Measurements from ENCODE around the gene EXT2.

EXT2 gene
- total RNA-seq: 42.4 to 47.7 reads per million in 2 donors

GRCh38 chr11:44095506-44096359 is at the start of gene EXT2:
Gene EXT2, plus strand, starts transcription at chr11:44095678. Its CDS starts 12,035 bp downstream, at chr11:44107713.
- peak; percentile 75 to 82 (median 77) for DNase-seq

- DNase-seq: no peak
Observed at GRCh38 chr11:44046182-44046581, 49.3 kb upstream of the EXT2 start.

GRCh38 chr11:44047298-44047697 is 48.2 kb upstream of the EXT2 start:
- DNase-seq: no peak

GRCh38 chr11:44047931-44048431 is 47.5 kb upstream of the EXT2 start, which contains the start of gene ACCSL:
Gene ACCSL, plus strand, starts transcription at chr11:44047981. Its CDS starts 56 bp downstream, at chr11:44048037.
- DNase-seq: no peak

- DNase-seq: no peak
Observed at GRCh38 chr11:44049832-44050231, 45.6 kb upstream of the EXT2 start.

GRCh38 chr11:44051171-44051570 is 44.3 kb upstream of the EXT2 start:
- DNase-seq: no peak

- DNase-seq: no peak
Observed at GRCh38 chr11:44057340-44057739, 38.1 kb upstream of the EXT2 start.

- no peak for DNase-seq
Observed at GRCh38 chr11:44058275-44058674, 37.2 kb upstream of the EXT2 start.

GRCh38 chr11:44065161-44065661 is 30.3 kb upstream of the EXT2 start:
- DNase-seq: no peak

- peak; percentile 69 to 96 (median 84) for DNase-seq
Observed at GRCh38 chr11:44065841-44066731, 29.4 kb upstream of the EXT2 start, which contains the start of gene ACCS. Gene ACCS, plus strand, starts transcription at chr11:44066270. Its CDS starts 1,358 bp downstream, at chr11:44067628.

GRCh38 chr11:44066732-44067141 is 28.7 kb upstream of the EXT2 start:
- DNase-seq: peak in 1 of 5 experiments; percentile 5

GRCh38 chr11:44067266-44067665 is 28.2 kb upstream of the EXT2 start:
- DNase-seq: peak in 1 of 5 experiments; percentile 26

- DNase-seq: no peak
Observed at GRCh38 chr11:44068180-44068579, 27.3 kb upstream of the EXT2 start.

- DNase-seq: no peak
Observed at GRCh38 chr11:44071157-44071556, 24.3 kb upstream of the EXT2 start.

GRCh38 chr11:44072757-44073658 is 22.5 kb upstream of the EXT2 start:
- no peak for DNase-seq

GRCh38 chr11:44078794-44079193 is 16.7 kb upstream of the EXT2 start:
- no peak for DNase-seq

- DNase-seq: no peak
Observed at GRCh38 chr11:44079376-44079775, 16.1 kb upstream of the EXT2 start.

- no peak for DNase-seq
Observed at GRCh38 chr11:44080951-44081350, 14.5 kb upstream of the EXT2 start.

- DNase-seq: no peak
Observed at GRCh38 chr11:44082645-44083044, 12.8 kb upstream of the EXT2 start.

GRCh38 chr11:44083433-44083832 is 12.0 kb upstream of the EXT2 start:
- no peak for DNase-seq

- no peak for DNase-seq
Observed at GRCh38 chr11:44083906-44084305, 11.6 kb upstream of the EXT2 start.

- no peak for DNase-seq
Observed at GRCh38 chr11:44085330-44085729, 10.1 kb upstream of the EXT2 start.
